Activated T-cell treated with anti-CD3 and anti-CD28 coated beads for 24 hours (primary cell): ENCODE measurements around the gene UBXN6.

Experiments used
- DNase-seq: peaks from one replicate; pipeline ENCODE4 v3.0.0-alpha.2; 2020; ENCODE audit warnings: low read depth

Gene UBXN6

GRCh38 chr19:4493104-4493928 is 35.7 kb upstream of the UBXN6 start:
- DNase-seq, result no peak

DNA sequence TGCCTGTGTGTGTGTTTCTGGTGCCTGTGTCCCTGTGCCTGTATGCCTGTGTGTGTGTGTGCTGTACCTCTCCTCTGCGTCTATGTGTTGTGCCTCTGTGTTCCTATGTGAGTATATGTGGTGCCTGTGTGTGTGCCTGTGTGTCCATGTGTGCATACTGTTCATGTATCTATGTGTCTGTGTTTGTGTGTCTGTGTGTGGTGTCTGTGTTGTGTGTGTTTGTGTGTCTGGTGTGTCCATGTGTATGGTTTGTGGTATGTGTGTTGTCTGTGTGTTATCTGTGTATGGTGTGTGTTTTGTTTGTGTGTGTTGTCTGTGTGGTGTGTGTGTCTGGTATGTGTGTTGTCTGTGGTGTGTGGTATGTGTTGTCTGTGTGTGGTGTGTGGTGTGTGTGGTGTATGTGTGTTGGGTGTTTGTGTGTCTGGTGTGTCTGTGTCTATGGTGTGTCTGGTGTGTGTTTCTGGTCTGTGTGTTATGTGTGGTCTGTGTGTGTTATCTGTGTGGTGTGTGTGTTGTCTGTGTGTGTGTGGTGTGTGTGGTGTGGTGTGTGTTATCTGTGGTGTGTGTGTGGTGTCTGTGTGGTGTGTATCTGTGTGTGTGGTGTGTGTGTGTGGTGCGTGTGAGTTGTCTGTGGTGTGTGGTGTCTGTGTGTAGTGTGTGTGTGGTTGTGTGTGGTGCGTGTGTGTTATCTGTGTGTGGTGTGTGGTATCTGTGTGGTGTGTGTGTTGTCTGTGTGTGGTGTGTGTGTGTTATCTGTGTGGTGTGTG is 34.9 kb upstream of the UBXN6 start:
- DNase-seq, result no peak

GRCh38 chr19:4491446-4491845 is 33.9 kb upstream of the UBXN6 start:
- DNase-seq, result no peak

DNA sequence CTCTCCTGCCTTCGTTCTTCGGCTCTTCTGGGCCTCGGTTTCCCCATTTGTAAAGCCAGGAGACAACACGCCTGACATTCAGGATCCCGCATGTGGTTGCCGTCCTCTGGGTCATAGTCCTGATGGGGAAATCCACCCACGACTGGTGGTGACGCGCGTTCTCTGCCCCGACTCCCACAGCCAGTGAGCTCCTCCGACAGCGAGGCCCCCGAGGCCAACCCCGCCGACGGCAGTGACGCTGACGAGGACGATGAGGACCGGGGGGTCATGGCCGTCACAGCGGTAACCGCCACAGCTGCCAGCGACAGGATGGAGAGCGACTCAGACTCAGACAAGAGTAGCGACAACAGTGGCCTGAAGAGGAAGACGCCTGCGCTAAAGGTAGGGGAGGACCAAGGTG is 30.9 kb upstream of the UBXN6 start:
- DNase-seq, result no peak

GRCh38 chr19:4487572-4487971 is 30.0 kb upstream of the UBXN6 start:
- DNase-seq, result no peak

- DNase-seq, result no peak
Measured at GRCh38 chr19:4483385-4483784, 25.8 kb upstream of the UBXN6 start.

GRCh38 chr19:4482721-4483364 is 25.2 kb upstream of the UBXN6 start:
- DNase-seq, result no peak

- DNase-seq, result no peak
Measured at GRCh38 chr19:4477034-4477801, 19.6 kb upstream of the UBXN6 start.

- no peak for DNase-seq
Measured at GRCh38 chr19:4474514-4475022, 17.0 kb upstream of the UBXN6 start.

- DNase-seq, result no peak
Measured at GRCh38 chr19:4473763-4474513, 16.3 kb upstream of the UBXN6 start.

- DNase-seq, result no peak
Measured at GRCh38 chr19:4473011-4473762, 15.6 kb upstream of the UBXN6 start.

DNA sequence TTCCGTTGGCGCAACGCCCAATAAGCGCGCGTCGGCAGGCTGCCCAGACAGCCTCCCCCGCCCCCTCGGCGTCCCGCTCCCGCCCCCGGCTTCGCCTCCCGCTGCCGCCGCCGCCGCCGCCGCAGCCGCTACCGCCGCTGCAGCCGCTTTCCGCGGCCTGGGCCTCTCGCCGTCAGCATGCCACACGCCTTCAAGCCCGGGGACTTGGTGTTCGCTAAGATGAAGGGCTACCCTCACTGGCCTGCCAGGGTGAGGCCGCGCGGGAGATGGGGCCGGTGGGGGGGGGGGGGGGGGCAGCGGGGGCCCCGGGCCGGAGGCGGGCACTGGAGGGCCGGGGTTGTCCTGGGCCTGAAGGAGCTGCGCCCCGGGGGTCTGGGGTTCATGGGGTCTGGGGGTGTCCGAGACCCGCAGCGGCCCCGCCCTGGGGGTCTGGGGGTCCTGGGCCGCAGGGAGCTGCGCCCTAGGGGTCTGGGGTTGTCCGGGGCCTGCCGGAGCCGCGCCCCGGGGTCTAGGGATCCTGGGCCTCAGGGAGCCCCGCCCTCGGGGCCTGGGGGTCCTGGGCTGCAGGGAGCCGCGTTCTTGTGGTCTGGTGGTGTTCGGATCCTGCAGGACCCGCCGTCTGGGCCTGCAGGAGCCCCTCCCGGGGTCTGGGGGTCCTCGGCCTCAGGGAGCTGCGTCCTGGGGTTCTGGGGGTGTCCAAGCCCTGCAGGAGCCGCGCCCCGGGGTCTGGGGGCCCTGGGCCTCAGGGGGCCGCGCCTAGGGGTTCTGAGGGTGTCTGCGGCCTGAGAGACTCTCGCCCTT is 14.8 kb upstream of the UBXN6 start, which contains the start of gene HDGFL2:
Gene HDGFL2 (plus strand): TSS at position 124 of the 801 bp plus-strand sequence. CDS start 54 bp downstream, at position 178.
- no peak for DNase-seq

- DNase-seq, result peak; percentile 96
Measured at GRCh38 chr19:4471403-4472173, 14.0 kb upstream of the UBXN6 start.

GRCh38 chr19:4467835-4468234 is 10.2 kb upstream of the UBXN6 start:
- DNase-seq, result no peak

- no peak for DNase-seq
Measured at GRCh38 chr19:4464815-4465581, 7.4 kb upstream of the UBXN6 start.

DNA sequence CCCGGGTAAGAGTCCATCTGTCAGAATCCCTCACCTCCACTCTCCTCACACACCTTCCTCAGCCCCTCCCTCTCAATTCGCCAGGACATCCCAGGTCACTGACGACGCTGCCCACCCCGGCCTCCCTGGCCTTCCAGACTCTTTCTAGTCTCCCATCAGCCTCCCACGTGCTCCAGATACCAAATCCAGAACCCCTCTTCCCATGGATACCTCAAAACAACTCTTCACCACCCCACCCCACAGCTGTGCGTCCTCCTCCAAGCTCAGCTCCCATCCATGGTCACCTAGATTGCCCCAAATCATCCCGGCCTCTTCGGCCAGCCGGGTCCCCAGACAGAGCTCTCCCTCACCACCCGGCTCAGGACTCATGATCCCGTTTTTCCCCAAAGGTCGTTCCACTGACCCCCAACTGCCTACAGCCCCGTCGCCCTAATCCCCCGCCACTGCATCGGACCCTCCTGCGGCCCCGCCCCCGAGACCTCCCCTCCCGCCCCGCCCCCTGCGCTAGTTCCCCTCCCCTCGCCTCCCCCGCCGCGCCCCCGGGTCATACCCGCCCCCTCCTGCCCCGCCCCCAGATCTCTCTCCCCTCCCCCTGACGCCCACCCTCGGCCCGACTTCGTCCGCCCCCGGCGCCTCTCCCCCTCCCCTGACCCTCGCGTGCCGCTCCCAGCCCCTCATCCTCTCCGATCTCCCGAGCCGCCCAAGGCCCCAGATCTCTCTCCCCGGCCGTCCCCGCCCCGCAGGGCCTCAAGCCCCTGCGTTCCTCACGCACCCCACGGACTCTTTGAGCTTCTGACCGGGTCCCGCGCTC is 546 bp downstream of the UBXN6 start:
- no peak for DNase-seq

DNA sequence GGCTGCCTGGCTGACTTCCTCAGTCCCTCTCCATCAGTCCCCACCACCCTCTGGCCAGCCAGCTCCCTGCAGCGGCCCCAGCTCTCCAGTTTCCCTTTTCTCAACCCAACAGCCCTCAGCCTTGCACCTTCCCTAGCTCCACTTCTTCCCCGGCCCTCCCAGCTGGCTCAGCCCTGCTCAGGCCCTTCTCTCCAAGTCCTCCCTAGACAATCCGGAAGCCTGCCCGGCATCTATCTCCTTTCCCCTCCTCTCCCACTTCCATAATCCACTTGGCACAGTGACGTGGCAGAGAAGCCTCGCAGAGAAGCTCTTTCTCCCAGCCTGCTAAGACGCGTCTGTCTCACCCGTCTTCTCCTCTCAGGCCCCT is 1.1 kb downstream of the UBXN6 start:
- DNase-seq, result no peak
